Right lung (tissue), 10 donors: Measurements from ENCODE around the gene SPOUT1. TPM values are rescaled to one million over a fixed set of nuclear protein-coding genes. Genes with fewer than 3 reads are reported as not detected.
A peak's percentile ranks its signal among the peaks of the same experiment; 100 is the strongest.
"Not testable (repeated sequence)": the region's sequence is repeated elsewhere in the genome, so short reads cannot be mapped to it uniquely, and the experiment has no call there.

Source experiments
- DNase-seq, 2 donors: peaks; one replicate each; pipeline ENCODE4 v3.0.0-alpha.2; 2013
- long read RNA-seq, 8 donors: transcript quantifications; one replicate each; lab custom pipeline, GENCODE V29; 2026
- polyA plus RNA-seq, 5 donors: library from polyadenylated mRNA; unstranded; fragments of 120-200 nt; gene quantifications; one replicate each; pipeline versions ENCODE4 v1.2.1 to v1.2.3, GENCODE V29; 2013; ENCODE audit warnings: inconsistent platforms in 1 of 5, low replicate concordance in 1 of 5; ENCODE audit not compliant: insufficient read length in 5 of 5, insufficient read depth in 1 of 5

Gene SPOUT1, protein sequence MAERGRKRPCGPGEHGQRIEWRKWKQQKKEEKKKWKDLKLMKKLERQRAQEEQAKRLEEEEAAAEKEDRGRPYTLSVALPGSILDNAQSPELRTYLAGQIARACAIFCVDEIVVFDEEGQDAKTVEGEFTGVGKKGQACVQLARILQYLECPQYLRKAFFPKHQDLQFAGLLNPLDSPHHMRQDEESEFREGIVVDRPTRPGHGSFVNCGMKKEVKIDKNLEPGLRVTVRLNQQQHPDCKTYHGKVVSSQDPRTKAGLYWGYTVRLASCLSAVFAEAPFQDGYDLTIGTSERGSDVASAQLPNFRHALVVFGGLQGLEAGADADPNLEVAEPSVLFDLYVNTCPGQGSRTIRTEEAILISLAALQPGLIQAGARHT
- 10 to 100 TPM; 23.3 to 48.0 (median 33.9) TPM for polyA plus RNA-seq
- long read RNA-seq, donor 1, full-length matches to known transcripts: 9 of 9 reads
- long read RNA-seq, donor 1, partial matches to known transcripts: 0 of 9 reads
- long read RNA-seq, donor 1, other reads (novel, unspliced or antisense): 0 of 9 reads
- long read RNA-seq, donor 2, full-length matches to known transcripts: 3 of 12 reads
- long read RNA-seq, donor 2, partial matches to known transcripts: 9 of 12 reads
- long read RNA-seq, donor 2, other reads (novel, unspliced or antisense): 0 of 12 reads
- long read RNA-seq, donor 3, partial matches to known transcripts: 0 of 2 reads
- long read RNA-seq, donor 3, other reads (novel, unspliced or antisense): 0 of 2 reads
- long read RNA-seq, donor 4, full-length matches to known transcripts: 1 of 1 reads
- long read RNA-seq, donor 4, partial matches to known transcripts: 0 of 1 reads
- long read RNA-seq, donor 4, other reads (novel, unspliced or antisense): 0 of 1 reads
- long read RNA-seq, donor 5, full-length matches to known transcripts: 6 of 54 reads
- long read RNA-seq, donor 5, partial matches to known transcripts: 20 of 54 reads
- long read RNA-seq, donor 5, other reads (novel, unspliced or antisense): 28 of 54 reads
- long read RNA-seq, donor 6, full-length matches to known transcripts: 8 of 8 reads
- long read RNA-seq, donor 6, partial matches to known transcripts: 0 of 8 reads
- long read RNA-seq, donor 6, other reads (novel, unspliced or antisense): 0 of 8 reads
- long read RNA-seq, donor 7, full-length matches to known transcripts: 5 of 5 reads
- long read RNA-seq, donor 7, partial matches to known transcripts: 0 of 5 reads
- long read RNA-seq, donor 7, other reads (novel, unspliced or antisense): 0 of 5 reads
- long read RNA-seq, donor 8, full-length matches to known transcripts: 2 of 2 reads
- long read RNA-seq, donor 8, partial matches to known transcripts: 0 of 2 reads
- long read RNA-seq, donor 8, other reads (novel, unspliced or antisense): 0 of 2 reads

- DNase-seq: peak; percentile 92
These were observed at the start of gene SPOUT1 for GRCh38 chr9:128829477-128830251. Gene SPOUT1 (minus strand): TSS chr9:128829794. CDS start chr9:128829780, 14 bp downstream.

DNA sequence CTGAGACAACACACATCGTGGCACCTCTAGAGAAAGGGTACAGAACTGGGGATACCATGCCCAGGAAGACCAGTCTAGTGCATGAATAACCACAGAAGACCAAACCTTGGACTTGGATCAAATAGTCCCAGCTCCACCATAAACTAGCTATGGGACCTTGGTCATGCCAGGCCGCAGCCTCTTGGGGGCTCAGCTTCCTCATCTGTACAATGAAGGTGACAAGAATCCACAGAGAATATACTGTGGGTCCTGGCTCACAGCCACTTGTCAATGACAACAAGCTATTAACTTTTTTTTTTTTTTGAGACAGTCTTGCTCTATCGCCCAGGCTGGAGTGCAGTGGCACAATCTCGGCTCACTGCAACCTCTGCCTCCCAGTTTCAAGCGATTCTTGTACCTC lies 48.3 kb upstream of the SPOUT1 start:
- no peak for DNase-seq

DNA sequence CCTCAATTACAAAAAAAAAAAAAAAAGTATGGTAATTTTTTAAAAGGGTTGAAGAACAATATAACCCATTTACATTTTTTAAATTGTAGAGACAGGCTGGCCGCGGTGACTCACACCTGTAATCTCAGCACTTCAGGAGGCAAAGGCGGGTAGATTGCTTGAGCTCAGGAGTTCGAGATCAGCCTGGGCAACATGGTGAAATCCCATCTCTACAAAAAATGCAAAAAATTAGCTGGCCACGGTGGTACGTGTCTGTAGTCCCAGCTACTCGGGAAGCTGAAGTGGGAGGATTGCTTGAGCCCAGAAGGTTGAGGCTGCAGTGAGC lies 41.3 kb upstream of the SPOUT1 start:
- DNase-seq: not testable (repeated sequence)

GRCh38 chr9:128870128-128870940 lies 40.7 kb upstream of the SPOUT1 start:
- no peak for DNase-seq

DNA sequence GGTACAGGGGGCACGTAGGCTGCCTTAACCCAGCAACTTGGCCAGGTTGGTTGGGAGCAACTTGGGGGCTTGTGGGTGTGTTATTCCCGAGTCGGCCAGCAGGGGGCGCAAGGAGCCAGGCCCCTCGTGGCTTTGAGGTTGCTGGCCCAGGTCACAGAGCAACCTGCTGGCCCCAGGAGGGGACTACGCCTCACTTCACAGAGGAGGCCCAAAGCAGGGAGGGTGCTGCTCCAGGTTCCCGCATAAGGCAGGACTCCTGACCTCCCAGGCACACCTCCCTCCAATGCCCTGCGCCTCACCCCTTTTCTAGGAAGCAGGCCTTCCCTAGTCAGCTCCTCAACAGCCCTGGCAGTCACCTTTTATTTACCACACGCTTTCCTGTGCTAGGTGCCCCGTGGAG lies 34.1 kb upstream of the SPOUT1 start:
- peak in 1 of 2 donors; percentile 33 for DNase-seq

DNA sequence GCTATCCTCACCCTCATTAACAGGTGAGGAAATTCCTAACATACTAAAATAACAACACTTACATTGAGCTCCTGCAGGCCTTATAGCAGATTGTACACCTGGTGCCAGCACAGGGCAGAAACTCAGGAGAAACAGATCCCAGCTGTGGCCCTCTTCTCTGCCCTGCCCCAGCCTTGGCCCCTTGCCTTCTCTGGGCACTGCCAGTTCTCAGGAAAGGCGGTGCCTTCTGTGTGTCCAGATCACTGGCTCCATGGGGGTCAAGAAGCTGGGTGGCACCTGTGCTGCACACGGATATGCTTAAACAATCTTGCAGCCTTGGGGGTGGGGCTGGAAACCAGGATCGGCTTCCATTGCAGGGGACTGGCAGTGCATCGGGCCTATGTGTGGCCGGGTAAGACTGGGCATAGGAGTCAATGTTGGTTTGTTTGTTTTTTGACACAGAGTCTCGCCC lies 32.8 kb upstream of the SPOUT1 start:
- no peak for DNase-seq

DNA sequence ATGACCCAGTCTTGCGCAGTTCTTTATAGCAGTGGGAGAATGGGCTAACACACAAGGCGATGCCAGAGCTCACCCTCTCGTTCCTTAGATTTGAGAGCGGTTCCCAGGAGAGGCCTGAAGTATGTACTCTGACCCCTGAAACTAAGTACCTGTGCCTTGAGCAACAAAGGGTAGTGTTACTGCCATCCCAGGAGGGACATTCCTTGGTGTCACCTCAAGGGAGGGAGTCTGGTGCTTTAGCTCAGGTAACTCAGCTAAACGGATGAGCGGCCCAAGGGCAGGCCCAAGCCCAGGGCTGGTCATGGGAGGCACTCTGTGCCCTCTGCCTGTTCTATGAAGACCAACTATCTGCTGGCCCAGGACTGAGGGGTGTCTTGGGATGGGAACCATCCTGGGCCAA lies 31.9 kb upstream of the SPOUT1 start:
- no peak for DNase-seq

GRCh38 chr9:128860937-128861336 lies 31.3 kb upstream of the SPOUT1 start:
- DNase-seq: no peak

DNA sequence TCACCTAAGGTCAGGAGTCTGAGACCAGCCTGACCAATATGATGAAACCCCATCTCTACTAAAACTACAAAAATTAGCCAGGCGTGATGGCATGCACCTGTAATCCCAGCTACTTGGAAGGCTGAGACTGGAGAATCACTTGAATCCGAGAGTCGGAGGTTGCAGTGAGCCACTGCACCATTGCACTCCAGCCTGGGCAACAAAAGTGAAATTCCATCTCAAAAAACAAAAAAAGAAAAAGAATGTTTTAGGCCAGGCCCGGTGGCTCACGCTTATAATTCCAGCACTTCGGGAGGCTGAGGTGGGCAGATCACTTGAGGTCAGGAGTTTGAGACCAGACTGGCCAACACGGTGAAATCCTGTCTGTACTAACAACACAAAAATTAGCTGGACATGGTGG lies 28.9 kb upstream of the SPOUT1 start:
- DNase-seq: not testable (repeated sequence)

- DNase-seq: not testable (repeated sequence)
These were observed 24.9 kb upstream of the SPOUT1 start for GRCh38 chr9:128854454-128854853.

GRCh38 chr9:128852646-128853045 lies 23.1 kb upstream of the SPOUT1 start:
- not testable (repeated sequence) for DNase-seq

DNA sequence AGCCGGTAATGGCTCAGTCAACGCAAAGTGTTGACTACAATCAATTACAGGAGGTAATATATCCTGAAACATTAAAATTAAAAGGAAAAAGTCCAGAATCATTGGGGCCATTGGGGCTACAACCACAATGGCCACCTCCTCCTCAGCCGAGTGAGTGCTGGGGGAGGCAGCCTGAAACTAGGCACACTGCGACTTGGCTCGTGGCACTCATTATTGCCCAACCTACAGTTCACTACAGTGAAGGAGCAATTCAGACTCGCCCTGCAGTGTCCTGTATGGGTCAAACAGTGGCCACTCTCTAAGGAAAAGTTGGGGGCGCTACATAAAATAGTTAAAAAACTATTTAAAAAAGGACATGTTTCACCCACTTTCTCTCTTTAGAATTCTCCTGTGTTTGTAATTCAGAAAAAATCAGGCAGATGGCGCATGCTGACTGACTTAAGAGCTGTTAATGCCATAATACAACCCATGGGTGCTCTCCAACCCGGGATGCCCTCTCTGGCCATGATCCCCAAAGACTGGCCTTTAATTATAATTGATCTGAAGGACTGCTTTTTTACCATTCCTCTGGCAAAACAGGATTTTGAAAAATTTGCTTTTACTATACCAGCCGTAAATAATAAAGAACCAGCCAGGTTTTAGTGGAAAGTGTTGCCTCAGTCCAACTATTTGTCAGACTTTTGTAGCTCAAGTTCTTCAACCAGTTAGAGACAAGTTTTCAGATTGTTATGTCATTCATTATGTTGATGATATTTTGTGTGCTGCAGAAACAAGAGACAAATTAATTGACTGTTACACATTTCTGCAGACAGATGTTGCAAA lies 22.4 kb upstream of the SPOUT1 start:
- DNase-seq: not testable (repeated sequence)

- not testable (repeated sequence) for DNase-seq
These were observed 21.4 kb upstream of the SPOUT1 start for GRCh38 chr9:128851024-128851423.

DNA sequence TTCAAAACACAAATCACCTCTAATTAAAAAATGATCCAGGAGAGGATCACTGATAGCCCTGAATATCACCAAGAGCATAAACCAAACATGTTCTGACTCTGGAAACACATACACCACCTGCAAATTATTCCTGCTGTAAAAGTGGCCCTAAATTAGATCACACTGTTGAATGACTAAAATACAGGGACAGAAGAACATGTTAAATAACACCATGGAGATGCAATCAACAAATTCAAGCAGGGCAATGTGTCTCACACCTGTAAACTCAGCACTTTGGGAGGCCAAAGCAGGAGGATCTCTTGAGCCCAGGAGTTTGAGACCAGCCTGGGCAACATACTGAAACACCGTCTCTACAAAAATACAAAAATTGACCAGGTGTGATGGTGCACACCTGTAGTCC lies 18.2 kb upstream of the SPOUT1 start:
- DNase-seq: no peak

DNA sequence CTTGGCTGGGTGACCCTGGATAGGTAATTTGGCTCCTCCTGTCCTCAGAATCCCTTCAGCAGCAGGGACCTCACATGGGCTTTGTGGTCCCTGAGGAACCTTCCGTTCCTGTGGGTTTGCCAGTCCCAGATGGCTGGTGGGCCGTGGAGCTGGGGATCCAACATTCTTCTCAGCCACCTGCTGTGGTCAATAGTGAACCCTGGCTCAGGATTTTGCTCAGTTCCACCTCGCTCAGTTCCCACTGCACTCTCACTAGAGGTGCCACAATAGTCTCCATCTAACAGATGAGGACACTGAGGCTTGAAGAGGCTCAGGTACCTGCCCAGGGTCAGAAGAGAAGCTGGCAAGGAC lies 17.1 kb upstream of the SPOUT1 start:
- no peak for DNase-seq

DNA sequence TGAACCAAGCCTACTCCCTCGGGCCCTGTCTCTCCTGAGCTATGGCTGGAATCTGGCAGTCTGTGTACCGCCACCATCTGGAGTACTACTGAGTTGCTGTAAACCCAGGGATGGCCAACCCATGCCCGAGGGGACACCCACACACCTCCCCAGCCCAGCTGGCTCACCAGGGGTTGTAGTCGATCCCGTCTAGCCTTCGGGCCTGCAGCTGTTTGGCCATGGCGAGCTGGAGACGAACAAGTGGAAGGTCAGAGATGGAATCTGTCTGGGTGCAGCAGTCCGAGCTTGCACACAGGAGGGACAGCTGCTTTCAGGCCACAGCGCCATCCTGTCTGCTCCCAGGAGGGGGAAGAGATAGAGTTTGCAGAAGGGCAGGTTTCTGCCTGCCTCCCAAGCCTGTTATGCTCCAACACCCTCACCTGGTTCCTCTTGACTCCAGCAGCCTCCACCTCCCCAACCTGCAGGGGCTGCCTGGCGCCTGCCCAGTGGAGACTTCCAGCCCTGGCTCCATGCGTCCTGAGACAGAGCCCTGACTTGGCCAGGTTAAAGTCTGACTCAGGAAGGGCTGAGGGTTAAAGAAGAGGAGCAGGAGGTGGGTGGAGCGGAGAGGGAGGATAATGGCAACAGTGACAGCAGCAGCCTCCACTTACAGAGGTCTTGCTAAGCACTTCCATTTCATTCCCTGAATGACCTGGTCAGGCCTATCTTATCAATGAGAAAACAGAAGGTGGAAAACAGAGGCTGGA lies 15.8 kb upstream of the SPOUT1 start:
- no peak for DNase-seq

DNA sequence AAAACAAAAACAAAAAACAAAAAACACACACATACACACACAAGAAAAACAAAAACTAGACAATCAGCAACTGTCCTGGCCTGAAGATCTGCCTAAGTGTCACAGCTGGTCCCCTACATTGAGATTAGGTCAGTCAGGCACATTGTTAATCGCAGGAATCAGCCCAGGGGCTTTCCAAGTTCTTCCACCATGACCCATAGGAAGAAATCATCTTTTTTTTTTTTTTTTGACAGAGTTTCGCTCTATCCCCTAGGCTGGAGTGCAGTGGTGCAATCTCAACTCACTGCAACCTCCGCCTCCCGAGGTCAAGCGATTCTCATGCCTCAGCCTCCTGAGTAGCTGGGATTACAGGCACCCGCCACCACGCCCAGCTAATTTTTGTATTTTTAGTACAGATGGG lies 13.6 kb upstream of the SPOUT1 start:
- not testable (repeated sequence) for DNase-seq
